GM23338 (cell line): ENCODE data around the gene TBPL1.

Experiments
- CTCF ChIP-seq, 2 experiments: fragments of 200-600 bp in 1 of 2; sonication (generic) in 1 of 2; conservative IDR thresholded peaks; 2 replicates each; pipeline versions ENCODE4 v1.5.1 to v1.6.1; 2016 to 2017; ENCODE audit warnings: antibody characterized with exemption in 2 of 2, low read depth in 2 of 2, mild to moderate bottlenecking in 2 of 2, moderate library complexity in 1 of 2
- EZH2 ChIP-seq: fragments of 200-600 bp; sonication (generic); IDR thresholded peaks from one replicate; pipeline ENCODE4 v1.8.0; 2017; ENCODE audit warnings: antibody characterized with exemption, mild to moderate bottlenecking, low read depth; ENCODE audit not compliant: unreplicated experiment
- POLR2AphosphoS5 ChIP-seq: IDR thresholded peaks from 2 replicates; pipeline ENCODE4 v1.6.1; 2016; ENCODE audit warnings: antibody characterized with exemption, low read depth

DNA sequence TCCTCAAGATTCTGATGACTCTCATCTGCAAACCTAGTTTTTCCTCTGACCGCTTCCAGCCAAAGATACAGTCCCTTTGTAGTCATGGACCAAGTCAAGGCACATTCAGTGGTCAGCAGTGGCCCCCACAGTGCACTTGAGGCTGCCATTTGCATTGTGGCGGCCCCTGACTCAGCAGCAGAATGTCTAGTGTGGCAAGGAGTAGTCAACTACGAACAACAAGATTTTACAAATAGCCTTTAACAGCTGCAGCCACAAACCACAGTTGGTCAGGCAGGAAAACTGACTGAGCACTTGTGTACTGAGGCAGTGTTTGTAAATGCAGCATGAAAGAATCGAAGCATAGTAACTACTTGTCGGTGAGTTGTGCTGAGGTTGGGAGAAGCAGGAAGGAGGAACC lies 49.8 kb downstream of the TBPL1 start:
- TF ChIP-seq POLR2AphosphoS5 (no peak), CTCF (conservative IDR thresholded peaks at IDR 0.05; ENCODE audit: low read depth in 2 of 2) (no peak), EZH2 (no peak)
